ENCODE measurements around the gene CX3CR1.

DNA sequence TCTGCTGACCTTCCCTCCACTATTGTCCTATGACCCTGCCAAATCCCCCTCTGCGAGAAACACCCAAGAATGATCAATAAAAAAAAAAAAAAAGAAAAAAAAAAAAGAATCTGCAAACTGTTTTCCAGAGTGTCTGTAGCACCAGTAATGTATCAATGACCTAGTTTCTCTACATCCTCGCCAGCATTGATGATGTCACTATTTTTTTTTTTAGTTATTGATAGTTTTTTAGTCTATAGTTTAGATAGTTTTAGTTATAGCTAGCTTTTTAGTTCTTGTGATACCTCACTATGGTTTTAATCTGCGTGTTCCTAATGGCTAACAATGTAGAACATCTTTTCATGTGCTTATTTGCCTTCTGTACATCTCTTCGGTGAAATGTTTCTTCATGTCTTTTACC lies 51.3 kb downstream of the CX3CR1 start:
- TF ChIP-seq CTCF (IDR thresholded peaks at IDR 0.05): no peak
- no peak for TF ChIP-seq POLR2A (IDR thresholded peaks at IDR 0.05)
